Fibroblast of lung (primary cell): Measurements from ENCODE around the gene INCENP. TPM values are rescaled to one million over a fixed set of nuclear protein-coding genes. Genes with fewer than 3 reads are reported as not detected.

Experiments
- DNase-seq, 2 donors: peaks; one replicate each; pipeline versions ENCODE4 v3.0.0 to v3.0.0-alpha.2; 2010; ENCODE audit warnings: low read depth in 2 of 2
- H2AFZ ChIP-seq: 2 replicates; pipeline ENCODE4 v1.5.1; 2012; ENCODE audit warnings: low read length, control low read depth, inconsistent platforms
- H3K27ac ChIP-seq: 2 replicates; pipeline ENCODE4 v1.5.1; 2011; ENCODE audit warnings: low read length, control low read depth; ENCODE audit not compliant: insufficient read depth
- H3K27me3 ChIP-seq: 2 replicates; pipeline ENCODE4 v1.5.1; 2011; ENCODE audit warnings: mild to moderate bottlenecking, low read length; ENCODE audit not compliant: control insufficient read depth, insufficient read depth
- H3K36me3 ChIP-seq: 2 replicates; pipeline ENCODE4 v1.5.1; 2011; ENCODE audit warnings: low read length; ENCODE audit not compliant: control insufficient read depth, insufficient read depth
- H3K4me1 ChIP-seq: 2 replicates; pipeline ENCODE4 v1.5.1; 2011; ENCODE audit warnings: low read length; ENCODE audit not compliant: control insufficient read depth, insufficient read depth; ENCODE audit errors: extremely low read depth
- H3K4me2 ChIP-seq: 2 replicates; pipeline ENCODE4 v1.5.1; 2011; ENCODE audit warnings: low read length, control low read depth; ENCODE audit not compliant: insufficient read depth; ENCODE audit errors: extremely low read depth
- H3K4me3 ChIP-seq, 4 experiments: fragments of 200-600 bp in 1 of 4; sonication (generic) in 1 of 4; replicated peaks in 1 of 4; 2 replicates each; pipeline ENCODE4 v1.5.1; 2011 to 2016; ENCODE audit warnings: low read length in 4 of 4, low read depth in 3 of 4, mild to moderate bottlenecking in 3 of 4, control low read depth in 2 of 4, inconsistent platforms in 1 of 4, mixed read lengths in 1 of 4; ENCODE audit not compliant: insufficient read depth in 1 of 4; ENCODE audit errors: control extremely low read depth in 1 of 4
- H3K79me2 ChIP-seq: 2 replicates; pipeline ENCODE4 v1.5.1; 2012; ENCODE audit warnings: mild to moderate bottlenecking, low read length, inconsistent platforms; ENCODE audit not compliant: control insufficient read depth, insufficient read depth
- H3K9ac ChIP-seq: 2 replicates; pipeline ENCODE4 v1.5.1; 2011; ENCODE audit warnings: mild to moderate bottlenecking, low read length, control low read depth; ENCODE audit not compliant: insufficient read depth
- H3K9me3 ChIP-seq: 2 replicates; pipeline ENCODE4 v1.5.1; 2012; ENCODE audit warnings: low read depth, low read length; ENCODE audit not compliant: control insufficient read depth, insufficient read depth
- H4K20me1 ChIP-seq: 2 replicates; pipeline ENCODE4 v1.5.1; 2011; ENCODE audit warnings: low read length; ENCODE audit not compliant: control insufficient read depth, insufficient read depth; ENCODE audit errors: extremely low read depth
- EZH2 ChIP-seq: IDR thresholded peaks from 2 replicates; pipeline ENCODE4 v1.5.1; 2012; ENCODE audit warnings: low read length, control low read depth, mild to moderate bottlenecking; ENCODE audit errors: missing control alignments
- polyA plus RNA-seq, 2 donors: library from polyadenylated mRNA; depleted of rRNA in 1 of 2; stranded (reverse) in 1 of 2; unstranded in 1 of 2; fragments of >200 nt; gene quantifications; 2 replicates each; pipeline ENCODE4 v1.2.1, GENCODE V29; 2011 to 2012; ENCODE audit warnings: missing spikeins in 1 of 2
- total RNA-seq: library from RNA; depleted of rRNA; stranded (reverse); fragments of >200 nt; gene quantifications from 2 replicates; pipeline ENCODE4 v1.2.1, GENCODE V29; 2014
- TF ChIP-seq, protein P1 (sequence below), 2 donors: IDR thresholded peaks in 1 of 2; conservative IDR thresholded peaks in 1 of 2; 1 replicate in 1 of 2; 2 replicates in 1 of 2; pipeline ENCODE4 v1.5.1; 2011 to 2012; ENCODE audit warnings: low read length in 2 of 2, control low read depth in 1 of 2, inconsistent platforms in 1 of 2, low read depth in 1 of 2, mild to moderate bottlenecking in 1 of 2

The INCENP gene
- total and polyA plus RNA-seq, 2 donors (not counting 1 experiment from before 2014, with no cell fraction given): 6.6 to 12.7 TPM

- Histone ChIP-seq H3K27me3 (no peaks in the 10 kb centered on the region), H3K4me2 (no peak overlapping the region), H3K36me3 (peaks cover 21% of the 10 kb centered on the region), H3K79me2 (peaks cover 90% of the 10 kb centered on the region), H3K4me1 (peaks cover 2% of the 10 kb centered on the region), H3K9me3 (no peaks in the 10 kb centered on the region), H4K20me1 (no peaks in the 10 kb centered on the region), H2AFZ (no peak overlapping the region), H3K27ac (no peak overlapping the region), H3K4me3 (no peak overlapping the region), H3K9ac (no peak overlapping the region)
- no peak for DNase-seq
- TF ChIP-seq, protein P1, sequence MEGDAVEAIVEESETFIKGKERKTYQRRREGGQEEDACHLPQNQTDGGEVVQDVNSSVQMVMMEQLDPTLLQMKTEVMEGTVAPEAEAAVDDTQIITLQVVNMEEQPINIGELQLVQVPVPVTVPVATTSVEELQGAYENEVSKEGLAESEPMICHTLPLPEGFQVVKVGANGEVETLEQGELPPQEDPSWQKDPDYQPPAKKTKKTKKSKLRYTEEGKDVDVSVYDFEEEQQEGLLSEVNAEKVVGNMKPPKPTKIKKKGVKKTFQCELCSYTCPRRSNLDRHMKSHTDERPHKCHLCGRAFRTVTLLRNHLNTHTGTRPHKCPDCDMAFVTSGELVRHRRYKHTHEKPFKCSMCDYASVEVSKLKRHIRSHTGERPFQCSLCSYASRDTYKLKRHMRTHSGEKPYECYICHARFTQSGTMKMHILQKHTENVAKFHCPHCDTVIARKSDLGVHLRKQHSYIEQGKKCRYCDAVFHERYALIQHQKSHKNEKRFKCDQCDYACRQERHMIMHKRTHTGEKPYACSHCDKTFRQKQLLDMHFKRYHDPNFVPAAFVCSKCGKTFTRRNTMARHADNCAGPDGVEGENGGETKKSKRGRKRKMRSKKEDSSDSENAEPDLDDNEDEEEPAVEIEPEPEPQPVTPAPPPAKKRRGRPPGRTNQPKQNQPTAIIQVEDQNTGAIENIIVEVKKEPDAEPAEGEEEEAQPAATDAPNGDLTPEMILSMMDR (conservative IDR thresholded peaks at IDR 0.05 in 1 of 2, IDR thresholded peaks at IDR 0.05 in 1 of 2; ENCODE audit: low read depth in 1 of 2, low read length in 2 of 2): no peak
- TF ChIP-seq EZH2: no peak
These were observed 4.3 kb downstream of the INCENP start for GRCh38 chr11:62127941-62128770.

DNA sequence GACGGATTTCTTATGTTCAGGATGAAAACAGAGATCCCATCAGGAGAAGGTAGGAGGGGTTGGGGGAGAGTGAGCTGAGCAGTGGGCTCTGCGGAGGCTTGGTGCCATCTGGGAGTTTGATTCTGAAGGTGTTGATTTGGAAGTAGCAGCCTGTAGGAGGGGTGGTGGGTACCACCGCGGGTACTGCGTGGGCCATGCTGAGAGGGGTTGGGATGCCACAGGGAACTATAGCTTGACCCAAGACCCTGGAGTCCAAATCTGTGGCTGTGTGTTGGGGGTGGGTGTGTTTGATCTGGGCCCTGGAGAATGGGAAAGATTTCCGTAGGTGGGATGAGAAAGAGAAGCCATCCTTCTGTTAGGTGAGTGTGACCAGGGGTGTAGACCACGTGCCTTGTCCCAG is 5.0 kb downstream of the INCENP start:
- Histone ChIP-seq H3K4me1 (no peaks in the 10 kb centered on the region), H3K79me2 (peaks cover 97% of the 10 kb centered on the region), H3K27ac (no peak overlapping the region), H3K9me3 (no peaks in the 10 kb centered on the region), H3K9ac (no peak overlapping the region), H3K4me3 (no peak overlapping the region), H3K4me2 (no peak overlapping the region), H3K27me3 (no peaks in the 10 kb centered on the region), H4K20me1 (no peaks in the 10 kb centered on the region), H2AFZ (no peak overlapping the region), H3K36me3 (peaks cover 25% of the 10 kb centered on the region)
- TF ChIP-seq, protein P1 (conservative IDR thresholded peaks at IDR 0.05 in 1 of 2, IDR thresholded peaks at IDR 0.05 in 1 of 2; ENCODE audit: low read depth in 1 of 2, low read length in 2 of 2): no peak
- TF ChIP-seq EZH2: no peak
- no peak for DNase-seq

DNA sequence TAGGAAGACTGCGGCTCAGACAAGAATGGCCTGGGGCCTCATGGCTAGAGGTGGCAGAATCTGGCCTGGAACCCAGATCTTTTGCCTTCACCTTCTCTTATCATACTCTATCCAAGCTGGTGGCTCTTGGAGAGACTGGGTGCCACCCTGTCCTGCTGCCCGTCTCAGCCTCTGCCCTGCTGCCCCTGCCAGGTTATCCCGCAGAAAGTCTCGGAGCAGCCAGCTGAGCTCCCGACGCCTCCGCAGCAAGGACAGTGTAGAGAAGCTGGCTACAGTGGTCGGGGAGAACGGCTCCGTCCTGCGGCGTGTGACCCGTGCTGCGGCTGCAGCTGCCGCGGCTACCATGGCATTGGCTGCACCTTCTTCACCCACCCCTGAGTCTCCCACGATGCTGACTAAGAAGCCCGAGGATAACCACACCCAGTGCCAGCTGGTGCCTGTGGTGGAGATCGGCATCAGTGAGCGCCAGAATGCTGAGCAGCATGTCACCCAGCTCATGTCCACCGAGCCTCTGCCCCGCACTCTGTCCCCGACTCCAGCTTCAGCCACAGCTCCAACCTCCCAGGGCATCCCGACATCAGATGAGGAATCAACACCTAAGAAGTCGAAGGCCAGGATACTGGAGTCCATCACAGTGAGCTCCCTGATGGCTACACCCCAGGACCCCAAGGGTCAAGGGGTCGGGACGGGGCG is 5.9 kb downstream of the INCENP start:
- peaks cover 96% of the 10 kb centered on the region for H3K79me2 ChIP-seq
- H3K4me1 ChIP-seq: no peaks in the 10 kb centered on the region
- no peaks in the 10 kb centered on the region for H4K20me1 ChIP-seq
- H3K4me2 ChIP-seq: no peak overlapping the region
- no peak overlapping the region for H3K9ac ChIP-seq
- TF ChIP-seq EZH2: no peak
- TF ChIP-seq, protein P1 (conservative IDR thresholded peaks at IDR 0.05 in 1 of 2, IDR thresholded peaks at IDR 0.05 in 1 of 2; ENCODE audit: low read depth in 1 of 2, low read length in 2 of 2): no peak
- no peak overlapping the region for H2AFZ ChIP-seq
- no peak overlapping the region for H3K4me3 ChIP-seq
- DNase-seq: no peak
- H3K27ac ChIP-seq: no peak overlapping the region
- no peaks in the 10 kb centered on the region for H3K9me3 ChIP-seq
- H3K27me3 ChIP-seq: no peaks in the 10 kb centered on the region
- peaks cover 25% of the 10 kb centered on the region for H3K36me3 ChIP-seq
